H1 (cell line): ENCODE results near the gene CRYBG3. TPM values are rescaled to one million over a fixed set of nuclear protein-coding genes. Genes with fewer than 3 reads are reported as not detected.

ENCODE experiments used
- CTCF ChIA-PET: fragments of 300-600 bp; sonication (Branson Sonifier 250); formaldehyde crosslinking; loops from one replicate; lab custom pipeline; 2021; ENCODE audit not compliant: partially characterized antibody; lab: Charles Lee
- POLR2A ChIA-PET: fragments of 300-600 bp; sonication (Branson Sonifier 250); formaldehyde crosslinking; loops from one replicate; lab custom pipeline; 2021; ENCODE audit warnings: inconsistent platforms; ENCODE audit not compliant: partially characterized antibody; lab: Charles Lee
- DNase-seq, 2 experiments: peaks; one replicate each; pipeline versions ENCODE4 v3.0.0 to v3.0.0-alpha.2; 2010 to 2022; ENCODE audit warnings: low spot score in 2 of 2, low read depth in 1 of 2, mixed read lengths in 1 of 2
- FAIRE-seq: peaks from 2 replicates; lab custom pipeline; 2011; peaks lifted over from hg19 to GRCh38; lab: Jason Lieb, UNC
- H2AFZ ChIP-seq: 2 replicates; pipeline ENCODE4 v1.8.1; 2012; ENCODE audit warnings: low read length, inconsistent platforms
- H2AK5ac ChIP-seq: 2 replicates; pipeline ENCODE4 v1.6.1; 2013; ENCODE audit warnings: low read depth, low read length
- H2BK120ac ChIP-seq: replicated peaks from 2 replicates; pipeline ENCODE3; 2013; ENCODE audit warnings: low read depth, low read length, inconsistent platforms
- H2BK12ac ChIP-seq: 2 replicates; pipeline ENCODE4 v1.6.1; 2013; ENCODE audit warnings: low read depth, low read length
- H2BK15ac ChIP-seq: 2 replicates; pipeline ENCODE4 v1.6.1; 2013; ENCODE audit warnings: low read length
- H2BK20ac ChIP-seq: 2 replicates; pipeline ENCODE4 v1.6.1; 2013; ENCODE audit warnings: low read length
- H2BK5ac ChIP-seq: 2 replicates; pipeline ENCODE4 v1.6.1; 2013; ENCODE audit warnings: low read depth, low read length
- H3K14ac ChIP-seq: 2 replicates; pipeline ENCODE4 v1.6.1; 2013; ENCODE audit warnings: inconsistent platforms; ENCODE audit not compliant: insufficient read length
- H3K18ac ChIP-seq: 2 replicates; pipeline ENCODE4 v1.6.1; 2013; ENCODE audit warnings: low read length; ENCODE audit errors: extremely low read depth
- H3K23ac ChIP-seq: 2 replicates; pipeline ENCODE4 v1.6.1; 2013; ENCODE audit warnings: inconsistent platforms; ENCODE audit not compliant: insufficient read length
- H3K23me2 ChIP-seq: 2 replicates; pipeline ENCODE4 v1.6.1; 2013; ENCODE audit warnings: low read depth, low read length
- H3K27ac ChIP-seq: 2 replicates; pipeline ENCODE4 v1.6.1; 2011; ENCODE audit warnings: low read depth, low read length, inconsistent platforms
- H3K27me3 ChIP-seq, 4 experiments: replicated peaks in 1 of 4; 1 replicate in 1 of 4; 2 replicates in 3 of 4; pipeline versions ENCODE4 v1.6.1 to v1.8.1; 2011 to 2013; ENCODE audit warnings: low read length in 3 of 4, mild to moderate bottlenecking in 3 of 4, inconsistent platforms in 2 of 4, mixed read lengths in 2 of 4, moderate library complexity in 1 of 4; ENCODE audit not compliant: control insufficient read depth in 3 of 4, insufficient read depth in 3 of 4; ENCODE audit errors: extremely low read depth in 1 of 4
- H3K36me3 ChIP-seq, 4 experiments: 2 replicates each; pipeline versions ENCODE4 v1.6.1 to v1.8.1; 2011 to 2013; ENCODE audit warnings: mild to moderate bottlenecking in 4 of 4, low read length in 3 of 4, moderate library complexity in 2 of 4, control low read depth in 1 of 4, inconsistent platforms in 1 of 4; ENCODE audit not compliant: insufficient read depth in 4 of 4, control insufficient read depth in 2 of 4
- H3K4ac ChIP-seq: replicated peaks from 2 replicates; pipeline ENCODE3; 2013; ENCODE audit warnings: low read length, low read depth, mixed read lengths, inconsistent platforms; ENCODE audit not compliant: insufficient read length
- H3K4me1 ChIP-seq, 4 experiments: replicated peaks in 1 of 4; 1 replicate in 1 of 4; 2 replicates in 3 of 4; pipeline versions ENCODE4 v1.6.1 to v1.8.1; 2011 to 2013; ENCODE audit warnings: low read length in 3 of 4, inconsistent platforms in 2 of 4, mixed read lengths in 1 of 4; ENCODE audit not compliant: insufficient read depth in 4 of 4, control insufficient read depth in 3 of 4
- H3K4me2 ChIP-seq, 2 experiments: 2 replicates each; pipeline versions ENCODE4 v1.6.1 to v1.8.1; 2011 to 2013; ENCODE audit warnings: low read depth in 2 of 2, low read length in 2 of 2, control low read depth in 1 of 2, inconsistent platforms in 1 of 2, mild to moderate bottlenecking in 1 of 2; ENCODE audit not compliant: insufficient read depth in 1 of 2
- H3K4me3 ChIP-seq, 4 experiments: fragments of 200-600, 300-600 bp in 1 of 4; sonication (generic), shearing (Covaris generic), sonication (Bioruptor Twin) in 1 of 4; 2 replicates each; pipeline versions ENCODE4 v1.5.1 to v1.8.1; 2011 to 2016; ENCODE audit warnings: low read length in 4 of 4, low read depth in 3 of 4, control low read depth in 2 of 4, inconsistent platforms in 2 of 4, mild to moderate bottlenecking in 2 of 4, mixed read lengths in 1 of 4, moderate library complexity in 1 of 4; ENCODE audit not compliant: insufficient read depth in 2 of 4; ENCODE audit errors: extremely low read depth in 1 of 4
- H3K56ac ChIP-seq: replicated peaks from 2 replicates; pipeline ENCODE3; 2013; ENCODE audit warnings: low read depth, mild to moderate bottlenecking, mixed read lengths, low read length, inconsistent platforms; ENCODE audit not compliant: insufficient read length
- H3K79me1 ChIP-seq: 2 replicates; pipeline ENCODE4 v1.6.1; 2013; ENCODE audit warnings: low read depth, low read length, control low read depth
- H3K79me2 ChIP-seq, 2 experiments: 2 replicates each; pipeline versions ENCODE4 v1.6.1 to v1.8.1; 2012 to 2013; ENCODE audit warnings: low read length in 2 of 2, mild to moderate bottlenecking in 2 of 2, inconsistent platforms in 1 of 2; ENCODE audit not compliant: insufficient read depth in 2 of 2, control insufficient read depth in 1 of 2
- H3K9ac ChIP-seq, 4 experiments: replicated peaks in 1 of 4; 1 replicate in 1 of 4; 2 replicates in 3 of 4; pipeline versions ENCODE4 v1.6.1 to v1.8.1; 2011 to 2013; ENCODE audit warnings: low read depth in 3 of 4, low read length in 3 of 4, control low read depth in 2 of 4, mild to moderate bottlenecking in 2 of 4, moderate library complexity in 2 of 4, inconsistent platforms in 1 of 4; ENCODE audit errors: extremely low read depth in 1 of 4
- H3K9me3 ChIP-seq, 2 experiments: 2 replicates each; pipeline versions ENCODE4 v1.6.1 to v1.8.1; 2012 to 2013; ENCODE audit warnings: mild to moderate bottlenecking in 2 of 2, moderate library complexity in 2 of 2, control low read depth in 1 of 2, inconsistent platforms in 1 of 2, low read depth in 1 of 2, low read length in 1 of 2, mixed read lengths in 1 of 2; ENCODE audit not compliant: insufficient read depth in 2 of 2
- H4K20me1 ChIP-seq, 2 experiments: replicated peaks in 1 of 2; 2 replicates each; pipeline versions ENCODE3 to v1.8.1; 2011 to 2013; ENCODE audit warnings: inconsistent platforms in 2 of 2, low read length in 2 of 2, mild to moderate bottlenecking in 1 of 2; ENCODE audit not compliant: insufficient read depth in 2 of 2, control insufficient read depth in 1 of 2
- H4K5ac ChIP-seq: 2 replicates; pipeline ENCODE4 v1.6.1; 2013; ENCODE audit warnings: low read length, low read depth, mixed read lengths, inconsistent platforms; ENCODE audit not compliant: insufficient read length
- H4K8ac ChIP-seq: 2 replicates; pipeline ENCODE4 v1.8.0; 2013; ENCODE audit warnings: mild to moderate bottlenecking, moderate library complexity, low read length, inconsistent platforms; ENCODE audit not compliant: insufficient read depth; ENCODE audit errors: extremely low read depth
- H4K91ac ChIP-seq: replicated peaks from 2 replicates; pipeline ENCODE3; 2013; ENCODE audit warnings: low read length, mixed read lengths, inconsistent platforms; ENCODE audit not compliant: insufficient read length
- GABPA ChIP-seq: IDR thresholded peaks from 2 replicates; pipeline ENCODE4 v1.6.1; 2011; ENCODE audit warnings: mild to moderate bottlenecking, low read length, moderate library complexity, borderline replicate concordance; ENCODE audit not compliant: insufficient read depth
- WGBS, 2 experiments: shearing (Covaris generic) in 1 of 2; methylation state at CpG; one replicate each; pipeline versions ENCODE4 v1.1.6 to v1.1.7; 2013 to 2015; ENCODE audit warnings: low lambda C conversion rate in 2 of 2, mixed read lengths in 2 of 2, inconsistent platforms in 1 of 2, low coverage in 1 of 2, missing lambda C conversion rate in 1 of 2; ENCODE audit not compliant: insufficient replicate concordance in 2 of 2, insufficient coverage in 1 of 2, insufficient read length in 1 of 2; ENCODE audit errors: extremely low coverage in 1 of 2, missing lambda C conversion rate in 1 of 2; 5-methylcytosine and 5-hydroxymethylcytosine counted together
- polyA plus RNA-seq, 7 experiments: library from polyadenylated mRNA; depleted of rRNA in 3 of 7; stranded (reverse) in 5 of 7; unstranded in 2 of 7; fragments of >200 nt in 5 of 7; fragments of 200-250 nt in 2 of 7; gene quantifications; 1 replicate in 5 of 7; 2 replicates in 1 of 7; 4 replicates in 1 of 7; pipeline versions ENCODE4 v1.2.1 to v1.2.3, GENCODE V29; 2011 to 2013; ENCODE audit warnings: missing spikeins in 2 of 7, mixed read lengths in 2 of 7
- total RNA-seq: library from RNA; stranded (reverse); fragmentation: NEBNext Ultra II Directional; extraction: Animal tissue kit (Norgen Biotek cat#: 25700); gene quantifications from 2 replicates; pipeline ENCODE4 v1.2.1, GENCODE V29; 2021

CRYBG3 gene
- total and polyA plus RNA-seq, 2 of the 8 experiments (the other 6 are each of a cell fraction or from before 2014, with no cell fraction given) = 2.1 to 8.0 TPM

DNA sequence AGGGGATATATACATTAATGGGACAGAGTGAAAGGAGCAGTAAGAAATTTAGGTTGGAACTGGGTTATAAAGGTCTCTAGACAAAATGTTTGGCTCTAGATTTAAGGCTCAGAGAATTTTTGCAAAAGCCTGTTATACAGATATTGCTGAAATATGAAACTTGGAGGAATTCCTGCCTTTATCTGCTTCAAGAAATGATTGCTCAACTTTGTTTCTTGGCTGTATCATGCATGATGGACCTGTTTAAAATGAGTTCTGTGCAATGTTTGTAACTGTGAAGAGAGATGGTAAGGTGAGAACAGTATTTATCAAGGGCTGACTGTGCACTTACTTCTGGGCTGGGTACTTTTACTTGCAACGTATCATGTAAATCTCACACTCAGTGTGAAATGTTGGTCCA is 3.3 kb downstream of the CRYBG3 start:
- no peak overlapping the region for H3K18ac ChIP-seq
- H3K79me2 ChIP-seq = 0 out of 4 replicates have a peak, but pooled peaks cover 0 to 12% of the 10 kb centered on the region in 2 experiments
- ChIA-PET CTCF (interaction anchor here (0.5 kb wide), 1 partner anchor 513 kb away, joined by 3 read pairs; no protein-coding TSS in a partner anchor), POLR2A (no interaction called here)
- no peak overlapping the region for H4K5ac ChIP-seq
- no peak for DNase-seq
- peaks cover 0 to 1% of the 10 kb centered on the region in 2 experiments for H4K20me1 ChIP-seq
- no peak overlapping the region for H3K27ac ChIP-seq
- H3K9ac ChIP-seq = no peak overlapping the region
- H3K79me1 ChIP-seq = no peaks in the 10 kb centered on the region
- H3K4ac ChIP-seq = no peak overlapping the region
- H3K23me2 ChIP-seq = peaks cover 3% of the 10 kb centered on the region
- no peak overlapping the region for H2BK12ac ChIP-seq
- no peak overlapping the region for H2BK5ac ChIP-seq
- WGBS, 2 experiments = 90% methylated on average over 1 of the region's 1 CpG; no CpG with 5 or more reads in 1 of the 2 experiments
- no peak overlapping the region for H3K14ac ChIP-seq
- H2BK120ac ChIP-seq = no peak overlapping the region
- H3K4me1 ChIP-seq = no peaks in the 10 kb centered on the region
- H2BK15ac ChIP-seq = no peak overlapping the region
- FAIRE-seq = no peak
- H3K4me3 ChIP-seq = no peak overlapping the region
- H3K9me3 ChIP-seq = no peaks in the 10 kb centered on the region
- H2BK20ac ChIP-seq = no peak overlapping the region
- H2AFZ ChIP-seq = no peak overlapping the region
- peaks cover 0 to 22% (median 9%) of the 10 kb centered on the region in 4 experiments; a peak in 5 of 7 replicates for H3K27me3 ChIP-seq
- TF ChIP-seq GABPA = no peak
- no peak overlapping the region for H3K23ac ChIP-seq
- no peak overlapping the region for H3K4me2 ChIP-seq
- H2AK5ac ChIP-seq = no peak overlapping the region
- H3K56ac ChIP-seq = no peak overlapping the region
- H4K8ac ChIP-seq = no peak overlapping the region
- H3K36me3 ChIP-seq = no peaks in the 10 kb centered on the region
- no peak overlapping the region for H4K91ac ChIP-seq
